Activated CD8-positive, alpha-beta memory T cell treated with anti-CD3 and anti-CD28 coated beads, Interleukin-2, amount 10 ng/mL, durations not matched to agents 7 days and 5 days (primary cell): Measurements from ENCODE around the gene CD177. TPM values are rescaled to one million over a fixed set of nuclear protein-coding genes. Genes with fewer than 3 reads are reported as not detected.
"Not testable (repeated sequence)": the region's sequence is repeated elsewhere in the genome, so short reads cannot be mapped to it uniquely, and the experiment has no call there.

ENCODE experiments used
- ATAC-seq: fragments of 150-1000 bp; cut with Tn5 transposase; one replicate; pipeline ENCODE4 v1.10.0; 2021; ENCODE audit warnings: moderate library complexity
- CTCF ChIA-PET: fragments of 350-600 bp; sonication (Branson Sonifier 250); formaldehyde crosslinking; loops from one replicate; lab custom pipeline; 2021; ENCODE audit warnings: antibody characterized with exemption; lab: Charles Lee
- DNase-seq: peaks from one replicate; pipeline ENCODE4 v3.0.0-alpha.2; 2020
- H3K27ac Mint-ChIP-seq: one replicate; pipeline ENCODE4 v1.8.0; 2021; ENCODE audit warnings: mild to moderate bottlenecking, mixed read lengths
- H3K27me3 Mint-ChIP-seq: one replicate; pipeline ENCODE4 v1.8.0; 2021; ENCODE audit warnings: mixed read lengths
- H3K36me3 Mint-ChIP-seq: one replicate; pipeline ENCODE4 v1.8.0; 2021; ENCODE audit warnings: mild to moderate bottlenecking, mixed read lengths
- H3K4me1 Mint-ChIP-seq: one replicate; pipeline ENCODE4 v1.8.0; 2021; ENCODE audit warnings: mixed read lengths
- H3K4me3 Mint-ChIP-seq: one replicate; pipeline ENCODE4 v1.8.0; 2021; ENCODE audit warnings: mild to moderate bottlenecking, moderate library complexity, mixed read lengths
- H3K9me3 Mint-ChIP-seq: one replicate; pipeline ENCODE4 v1.8.0; 2022; ENCODE audit warnings: low read depth, mixed read lengths
- total RNA-seq, 2 experiments: library from RNA; stranded (reverse); gene quantifications; one replicate each; pipeline ENCODE4 v1.2.3, GENCODE V29; 2021

CD177 gene
- total RNA-seq, 2 experiments from 2014 or later, result not detected

- H3K4me3 Mint-ChIP-seq, result no peak overlapping the region
- DNase-seq (no peak), ATAC-seq (no peak)
- H3K9me3 Mint-ChIP-seq, result no peaks in the 10 kb centered on the region
- H3K36me3 Mint-ChIP-seq, result no peaks in the 10 kb centered on the region
- H3K27ac Mint-ChIP-seq, result no peak overlapping the region
- H3K4me1 Mint-ChIP-seq, result no peaks in the 10 kb centered on the region
- H3K27me3 Mint-ChIP-seq, result peaks cover 3% of the 10 kb centered on the region
- CTCF ChIA-PET, result no interaction called here
Observed at GRCh38 chr19:43318796-43319314, 34.6 kb upstream of the CD177 start.

GRCh38 chr19:43320546-43320945, 32.9 kb upstream of the CD177 start:
- ATAC-seq (no peak), DNase-seq (no peak)
- no peaks in the 10 kb centered on the region for H3K9me3 Mint-ChIP-seq
- H3K4me3 Mint-ChIP-seq, result no peak overlapping the region
- CTCF ChIA-PET, result no interaction called here
- H3K4me1 Mint-ChIP-seq, result no peaks in the 10 kb centered on the region
- H3K36me3 Mint-ChIP-seq, result no peaks in the 10 kb centered on the region
- peaks cover 3% of the 10 kb centered on the region for H3K27me3 Mint-ChIP-seq
- no peak overlapping the region for H3K27ac Mint-ChIP-seq

- H3K27ac Mint-ChIP-seq, H3K9me3 Mint-ChIP-seq, H3K4me3 Mint-ChIP-seq, H3K27me3 Mint-ChIP-seq, ATAC-seq, DNase-seq, CTCF ChIA-PET, H3K4me1 Mint-ChIP-seq, H3K36me3 Mint-ChIP-seq: not testable (repeated sequence)
Observed at GRCh38 chr19:43326761-43327160, 26.7 kb upstream of the CD177 start.

- ATAC-seq, CTCF ChIA-PET, H3K4me1 Mint-ChIP-seq, H3K4me3 Mint-ChIP-seq, H3K27ac Mint-ChIP-seq, H3K36me3 Mint-ChIP-seq, H3K27me3 Mint-ChIP-seq, DNase-seq, H3K9me3 Mint-ChIP-seq: not testable (repeated sequence)
Observed at GRCh38 chr19:43328561-43328960, 24.9 kb upstream of the CD177 start.

- CTCF ChIA-PET, H3K9me3 Mint-ChIP-seq, DNase-seq, H3K27me3 Mint-ChIP-seq, H3K36me3 Mint-ChIP-seq, H3K4me3 Mint-ChIP-seq, H3K27ac Mint-ChIP-seq, H3K4me1 Mint-ChIP-seq, ATAC-seq: not testable (repeated sequence)
Observed at GRCh38 chr19:43329049-43329448, 24.4 kb upstream of the CD177 start.

- Mint-ChIP-seq H3K4me1 (no peaks in the 10 kb centered on the region), H3K36me3 (no peaks in the 10 kb centered on the region), H3K27ac (no peak overlapping the region), H3K4me3 (no peak overlapping the region), H3K27me3 (no peaks in the 10 kb centered on the region), H3K9me3 (no peaks in the 10 kb centered on the region)
- ATAC-seq, result no peak
- no peak for DNase-seq
- CTCF ChIA-PET, result no interaction called here
Observed at GRCh38 chr19:43329989-43330388, 23.5 kb upstream of the CD177 start.

GRCh38 chr19:43330726-43331434, 22.6 kb upstream of the CD177 start:
- CTCF ChIA-PET, result no interaction called here
- Mint-ChIP-seq H3K4me1 (no peaks in the 10 kb centered on the region), H3K9me3 (no peaks in the 10 kb centered on the region), H3K27ac (no peak overlapping the region), H3K27me3 (no peaks in the 10 kb centered on the region), H3K36me3 (no peaks in the 10 kb centered on the region), H3K4me3 (no peak overlapping the region)
- no peak for ATAC-seq
- no peak for DNase-seq

- CTCF ChIA-PET, result no interaction called here
- Mint-ChIP-seq H3K27me3 (no peaks in the 10 kb centered on the region), H3K36me3 (no peaks in the 10 kb centered on the region), H3K27ac (no peak overlapping the region), H3K9me3 (no peaks in the 10 kb centered on the region), H3K4me1 (no peaks in the 10 kb centered on the region), H3K4me3 (no peak overlapping the region)
- ATAC-seq (no peak), DNase-seq (no peak)
Observed at GRCh38 chr19:43331435-43332010, 22.0 kb upstream of the CD177 start.

GRCh38 chr19:43332058-43332922, 21.2 kb upstream of the CD177 start:
- ATAC-seq (no peak), DNase-seq (no peak)
- no peaks in the 10 kb centered on the region for H3K9me3 Mint-ChIP-seq
- H3K4me1 Mint-ChIP-seq, result no peaks in the 10 kb centered on the region
- no peak overlapping the region for H3K27ac Mint-ChIP-seq
- CTCF ChIA-PET, result no interaction called here
- no peak overlapping the region for H3K4me3 Mint-ChIP-seq
- H3K36me3 Mint-ChIP-seq, result no peaks in the 10 kb centered on the region
- H3K27me3 Mint-ChIP-seq, result no peaks in the 10 kb centered on the region

- CTCF ChIA-PET, H3K27ac Mint-ChIP-seq, DNase-seq, H3K27me3 Mint-ChIP-seq, ATAC-seq, H3K9me3 Mint-ChIP-seq, H3K36me3 Mint-ChIP-seq, H3K4me3 Mint-ChIP-seq, H3K4me1 Mint-ChIP-seq: not testable (repeated sequence)
Observed at GRCh38 chr19:43336508-43336907, 17.0 kb upstream of the CD177 start.

- CTCF ChIA-PET, result no interaction called here
- no peak overlapping the region for H3K4me3 Mint-ChIP-seq
- no peaks in the 10 kb centered on the region for H3K4me1 Mint-ChIP-seq
- H3K27me3 Mint-ChIP-seq, result peaks cover 3% of the 10 kb centered on the region
- ATAC-seq (no peak), DNase-seq (no peak)
- no peaks in the 10 kb centered on the region for H3K36me3 Mint-ChIP-seq
- H3K27ac Mint-ChIP-seq, result no peak overlapping the region
- no peaks in the 10 kb centered on the region for H3K9me3 Mint-ChIP-seq
Observed at GRCh38 chr19:43337737-43338136, 15.7 kb upstream of the CD177 start.

- H3K27ac Mint-ChIP-seq, result no peak overlapping the region
- DNase-seq, result no peak
- no peaks in the 10 kb centered on the region for H3K36me3 Mint-ChIP-seq
- no peak for ATAC-seq
- H3K9me3 Mint-ChIP-seq, result no peaks in the 10 kb centered on the region
- no peak overlapping the region for H3K4me3 Mint-ChIP-seq
- no peaks in the 10 kb centered on the region for H3K4me1 Mint-ChIP-seq
- H3K27me3 Mint-ChIP-seq, result peaks cover 5% of the 10 kb centered on the region
- CTCF ChIA-PET, result no interaction called here
Observed at GRCh38 chr19:43338530-43338929, 15.0 kb upstream of the CD177 start.

- H3K4me3 Mint-ChIP-seq, H3K27me3 Mint-ChIP-seq, H3K27ac Mint-ChIP-seq, ATAC-seq, CTCF ChIA-PET, DNase-seq, H3K36me3 Mint-ChIP-seq, H3K9me3 Mint-ChIP-seq, H3K4me1 Mint-ChIP-seq: not testable (repeated sequence)
Observed at GRCh38 chr19:43339243-43339930, 14.1 kb upstream of the CD177 start.
